ENCODE data around the gene PRKCQ.

The PRKCQ gene

GRCh38 chr10:6565588-6565987, 14.5 kb downstream of the PRKCQ start:
- no peak for DNase-seq

GRCh38 chr10:6564367-6564766, 15.7 kb downstream of the PRKCQ start:
- DNase-seq: no peak

- no peak for DNase-seq
Measured at GRCh38 chr10:6563731-6564130, 16.3 kb downstream of the PRKCQ start.

GRCh38 chr10:6563075-6563474, 17.0 kb downstream of the PRKCQ start:
- no peak for DNase-seq

GRCh38 chr10:6562221-6562620, 17.9 kb downstream of the PRKCQ start:
- no peak for DNase-seq

GRCh38 chr10:6561552-6561951, 18.5 kb downstream of the PRKCQ start:
- DNase-seq: no peak

GRCh38 chr10:6558759-6559461, 21.2 kb downstream of the PRKCQ start:
- DNase-seq: no peak

GRCh38 chr10:6558272-6558671, 21.8 kb downstream of the PRKCQ start:
- no peak for DNase-seq

GRCh38 chr10:6553937-6554336, 26.1 kb downstream of the PRKCQ start:
- no peak for DNase-seq

GRCh38 chr10:6543431-6544005, 36.6 kb downstream of the PRKCQ start:
- DNase-seq: no peak

GRCh38 chr10:6542999-6543430, 37.1 kb downstream of the PRKCQ start:
- DNase-seq: no peak

- DNase-seq: no peak
Measured at GRCh38 chr10:6539833-6540232, 40.2 kb downstream of the PRKCQ start.

GRCh38 chr10:6537770-6538169, 42.3 kb downstream of the PRKCQ start:
- DNase-seq: no peak

- DNase-seq: no peak
Measured at GRCh38 chr10:6536102-6536501, 44.0 kb downstream of the PRKCQ start.

- DNase-seq: no peak
Measured at GRCh38 chr10:6535156-6535764, 44.8 kb downstream of the PRKCQ start.

GRCh38 chr10:6532321-6532720, 47.8 kb downstream of the PRKCQ start:
- no peak for DNase-seq

GRCh38 chr10:6530966-6531365, 49.1 kb downstream of the PRKCQ start:
- no peak for DNase-seq

GRCh38 chr10:6530211-6530840, 49.8 kb downstream of the PRKCQ start:
- DNase-seq: no peak

- no peak for DNase-seq
Measured at GRCh38 chr10:6528198-6528950, 51.7 kb downstream of the PRKCQ start.

GRCh38 chr10:6525599-6526165, 54.4 kb downstream of the PRKCQ start:
- no peak for DNase-seq

GRCh38 chr10:6522230-6522629, 57.8 kb downstream of the PRKCQ start:
- DNase-seq: no peak

GRCh38 chr10:6520138-6520537, 59.9 kb downstream of the PRKCQ start:
- DNase-seq: no peak
